K562 (cell line): Measurements from ENCODE around the gene MRPS33. TPM values are rescaled to one million over a fixed set of nuclear protein-coding genes. Genes with fewer than 3 reads are reported as not detected.

Experiments used
- ATAC-seq: fragments of 200-7000 bp; cut with Tn5 transposase; 3 replicates; pipeline ENCODE4 v1.9.1; 2020; ENCODE audit warnings: moderate library complexity
- BruUV-seq: library from RNA; stranded (reverse); fragments of 400-500 nt; replicated peaks from 2 replicates; lab custom pipeline; 2021; lab: Mats Ljungman, UMichigan
- CTCF ChIA-PET: fragments of 300-600 bp; formaldehyde crosslinking; extraction: SDS; loops from one replicate; lab custom pipeline; 2021; ENCODE audit warnings: low intra/inter-chr PET ratio; lab: Yijun Ruan, JAX
- POLR2A ChIA-PET: fragments of 300-600, 350-650 bp; sonication (Branson Sonifier 250); formaldehyde crosslinking; extraction: SDS; loops from one replicate; lab custom pipeline; 2021; ENCODE audit warnings: antibody characterized with exemption, inconsistent platforms; lab: Yijun Ruan, JAX
- DNase-seq, 4 experiments: peaks; one replicate each; pipeline versions ENCODE4 v3.0.0 to v3.0.0-alpha.2; 2011 to 2018; ENCODE audit warnings: low spot score in 3 of 4, mixed read lengths in 3 of 4; ENCODE audit errors: extremely low read depth in 1 of 4
- FAIRE-seq: peaks from 2 replicates; lab custom pipeline; 2011; peaks lifted over from hg19 to GRCh38; lab: Jason Lieb, UNC
- H2AFZ ChIP-seq: 2 replicates; pipeline ENCODE4 v1.6.0; 2011; ENCODE audit warnings: low read depth, low read length, control low read depth, inconsistent platforms
- H3K27ac ChIP-seq: fragments of 200-600 bp; 3 replicates; pipeline ENCODE4 v1.8.0; 2011; ENCODE audit warnings: low read depth, mild to moderate bottlenecking, control low read depth, inconsistent platforms, low read length, moderate library complexity, mixed read lengths; ENCODE audit errors: extremely low read depth
- H3K27me3 ChIP-seq, 2 experiments: fragments of 300-600 bp in 1 of 2; 2 replicates in 1 of 2; 3 replicates in 1 of 2; pipeline versions ENCODE4 v1.6.0 to v1.8.0; 2011; ENCODE audit warnings: inconsistent platforms in 2 of 2, low read length in 2 of 2, mild to moderate bottlenecking in 1 of 2, mixed read lengths in 1 of 2, moderate library complexity in 1 of 2; ENCODE audit not compliant: control insufficient read depth in 2 of 2, insufficient read depth in 2 of 2
- H3K36me3 ChIP-seq: fragments of 300-600 bp; 3 replicates; pipeline ENCODE4 v1.8.0; 2011; ENCODE audit warnings: mild to moderate bottlenecking, low read length, inconsistent platforms; ENCODE audit not compliant: control insufficient read depth, insufficient read depth
- H3K4me1 ChIP-seq, 2 experiments: fragments of 200-600 bp in 1 of 2; replicated peaks in 1 of 2; 2 replicates in 1 of 2; 3 replicates in 1 of 2; pipeline versions ENCODE4 v1.5.1 to v1.8.0; 2011; ENCODE audit warnings: inconsistent platforms in 2 of 2, low read length in 2 of 2, mild to moderate bottlenecking in 1 of 2, mixed read lengths in 1 of 2, moderate library complexity in 1 of 2; ENCODE audit not compliant: control insufficient read depth in 2 of 2, insufficient read depth in 2 of 2
- H3K4me2 ChIP-seq: 2 replicates; pipeline ENCODE4 v1.6.1; 2011; ENCODE audit warnings: low read length, control low read depth, inconsistent platforms, mixed read lengths; ENCODE audit not compliant: insufficient read depth
- H3K4me3 ChIP-seq: fragments of 200-600 bp; sonication (generic), shearing (Covaris generic); 2 replicates; pipeline ENCODE4 v1.5.1; 2016; ENCODE audit warnings: control low read depth, inconsistent platforms
- H3K79me2 ChIP-seq: fragments of 200-600 bp; 3 replicates; pipeline ENCODE4 v1.8.0; 2011; ENCODE audit warnings: low read length, inconsistent platforms; ENCODE audit not compliant: control insufficient read depth, insufficient read depth
- H3K9ac ChIP-seq, 2 experiments: 2 replicates each; pipeline versions ENCODE4 v1.6.0 to v1.6.1; 2011; ENCODE audit warnings: low read depth in 2 of 2, low read length in 2 of 2, control low read depth in 1 of 2, inconsistent platforms in 1 of 2, mild to moderate bottlenecking in 1 of 2, mixed read lengths in 1 of 2; ENCODE audit not compliant: insufficient read depth in 1 of 2
- H3K9me1 ChIP-seq: one replicate; pipeline ENCODE4 v1.6.0; 2011; ENCODE audit warnings: inconsistent platforms, mild to moderate bottlenecking, low read length, moderate library complexity; ENCODE audit not compliant: control insufficient read depth, insufficient read depth
- H3K9me3 ChIP-seq: replicated peaks from 2 replicates; pipeline ENCODE4 v1.5.1; 2011; ENCODE audit warnings: low read depth, low read length, inconsistent platforms; ENCODE audit not compliant: control insufficient read depth, insufficient read depth
- H4K20me1 ChIP-seq: replicated peaks from 2 replicates; pipeline ENCODE4 v1.6.1; 2011; ENCODE audit warnings: low read length, inconsistent platforms, mixed read lengths; ENCODE audit not compliant: control insufficient read depth, insufficient read depth
- BRD9 ChIP-seq: fragments of 450-650 bp; IDR thresholded peaks from 2 replicates; pipeline ENCODE4 v1.6.1; 2018; ENCODE audit warnings: low read depth; ENCODE audit not compliant: partially characterized antibody
- FUS ChIP-seq: fragments of 200-400 bp; formaldehyde crosslinking; optimal IDR thresholded peaks from 2 replicates; pipeline ENCODE3; 2017; ENCODE audit warnings: low read depth, low read length
- HEY1 ChIP-seq: fragments of 250-450 bp; sonication (Bioruptor Pico); IDR thresholded peaks from 2 replicates; pipeline ENCODE4 v1.5.0; 2020; ENCODE audit warnings: mild to moderate bottlenecking, moderate library complexity, borderline replicate concordance
- PURB ChIP-seq: sonication (generic); formaldehyde crosslinking; IDR thresholded peaks from 2 replicates; pipeline ENCODE4 v1.9.0; 2021; ENCODE audit warnings: low read depth, mild to moderate bottlenecking, missing genetic modification reagents
- ZNF444 ChIP-seq: fragments of 250-450 bp; sonication (Bioruptor Pico); IDR thresholded peaks from 2 replicates; pipeline ENCODE4 v1.4.0; 2020; ENCODE audit warnings: mild to moderate bottlenecking, moderate library complexity
- ZSCAN32 ChIP-seq: fragments of 450-650 bp; formaldehyde crosslinking; IDR thresholded peaks from 2 replicates; pipeline ENCODE4 v1.4.0; 2020; ENCODE audit warnings: mild to moderate bottlenecking, moderate library complexity
- WGBS: fragments of 100-300 bp; shearing (Covaris generic); methylation state at CpG from one replicate; pipeline ENCODE4 v1.1.6; 2016; ENCODE audit warnings: low coverage, mixed read lengths; ENCODE audit not compliant: insufficient coverage; ENCODE audit errors: missing lambda C conversion rate; 5-methylcytosine and 5-hydroxymethylcytosine counted together
- in situ Hi-C: fragments of 300-500 bp; cut with MboI; formaldehyde crosslinking; loops from 4 replicates; pipeline ENCODE4 v1.15.0; 2018; ENCODE audit warnings: inconsistent platforms, mixed read lengths
- intact Hi-C: fragments of 100-400 bp; cut with micrococcal nuclease; formaldehyde crosslinking; loops from 2 replicates; pipeline ENCODE4 v1.14.2; 2022
- polyA plus RNA-seq, 8 experiments: library from polyadenylated mRNA; depleted of rRNA in 4 of 8; stranded (reverse) in 5 of 8; unstranded in 3 of 8; fragments of >200 nt; fragmentation: Nextera tagmentation in 2 of 8; fragmentation: Illumina TruSeq in 1 of 8; extraction: Ambion mirVana in 2 of 8; extraction: Trizol in 1 of 8; gene quantifications; 2 replicates each; pipeline versions ENCODE4 v1.2.1 to v1.2.3, GENCODE V29; 2011 to 2014; ENCODE audit warnings: inconsistent platforms in 1 of 8, missing spikeins in 1 of 8
- total RNA-seq, 7 experiments: library from RNA; depleted of rRNA in 6 of 7; stranded (reverse); fragments of >200 nt in 6 of 7; fragmentation: Illumina TruSeq in 2 of 7; extraction: Trizol in 2 of 7; gene quantifications; 2 replicates each; pipeline versions ENCODE4 v1.2.1 to v1.2.3, GENCODE V29; 2011 to 2021; ENCODE audit warnings: low replicate concordance in 1 of 7
- TF ChIP-seq, protein P1 (sequence below), 2 experiments: fragments of 450-650 bp in 1 of 2; sonication (generic) in 1 of 2; formaldehyde crosslinking in 1 of 2; IDR thresholded peaks in 1 of 2; conservative IDR thresholded peaks in 1 of 2; 2 replicates each; pipeline versions ENCODE4 v1.6.1 to v1.8.1; 2016 to 2023; ENCODE audit warnings: mild to moderate bottlenecking in 2 of 2, moderate library complexity in 2 of 2, inconsistent platforms in 1 of 2, missing genetic modification reagents in 1 of 2
- TF ChIP-seq, protein P2 (sequence below), 2 experiments: fragments of 250-450 bp in 1 of 2; fragments of 450-650 bp in 1 of 2; sonication (Bioruptor Pico) in 1 of 2; IDR thresholded peaks; 2 replicates each; pipeline versions ENCODE4 v1.6.1 to v1.8.0; 2016 to 2021; ENCODE audit warnings: mild to moderate bottlenecking in 2 of 2, moderate library complexity in 2 of 2, missing compliant biosample characterization in 1 of 2, missing genetic modification characterization in 1 of 2
- TF ChIP-seq, protein P3 (sequence below): fragments of 450-650 bp; IDR thresholded peaks from 2 replicates; pipeline ENCODE4 v1.6.1; 2016

The MRPS33 gene
- total and polyA plus RNA-seq, 9 of the 15 experiments (the other 6 are each of a cell fraction or from before 2014, with no cell fraction given) = 81.1 to 442 (median 149) TPM

DNA sequence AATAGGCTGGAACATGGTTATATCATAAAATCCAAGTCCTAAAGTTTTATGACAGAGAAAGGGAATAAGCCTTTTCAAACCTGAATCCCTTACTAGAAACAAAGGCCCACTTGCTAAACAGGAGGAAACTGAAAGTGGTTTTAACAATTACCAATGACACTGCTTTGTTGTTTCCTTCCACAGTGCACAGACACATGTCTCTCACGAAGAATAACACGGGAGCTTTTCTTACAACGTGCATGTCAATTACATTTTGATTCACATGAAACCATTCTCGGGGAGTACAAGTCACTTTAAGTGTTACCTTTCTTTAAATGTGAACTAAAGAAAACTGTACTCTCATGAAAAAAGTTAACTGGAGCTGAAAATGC, 1.4 kb downstream of the MRPS33 start:
- DNase-seq (no peak), FAIRE-seq (no peak), ATAC-seq (no peak)
- H3K27me3 ChIP-seq = peaks cover 0 to 1% of the 10 kb centered on the region in 2 experiments; a peak in 1 of 5 replicates
- H3K36me3 ChIP-seq = peaks cover 26% of the 10 kb centered on the region; the same call in 2 of the 3 replicates
- in situ Hi-C loops = loop anchor here (5.0 kb wide), 1 partner anchor 201 kb away; no protein-coding TSS in a partner anchor
- no peak overlapping the region for H3K27ac ChIP-seq
- H3K9me1 ChIP-seq = no peaks in the 10 kb centered on the region
- BruUV-seq = no TSS peak
- H3K4me3 ChIP-seq = peak overlapping the region; percentile 53
- TF ChIP-seq PURB (CRISPR knock-in tag) = no peak
- TF ChIP-seq FUS = peak; percentile 15
- H3K4me1 ChIP-seq = peaks cover 8 to 21% of the 10 kb centered on the region in 2 experiments; a peak in 2 of 5 replicates
- 63% methylated on average over 4 of the region's 4 CpGs for WGBS
- H3K9me3 ChIP-seq = peaks cover 5% of the 10 kb centered on the region
- ChIA-PET POLR2A (interaction anchor here (0.6 kb wide), 1 partner anchor 512 kb away, joined by 4 read pairs; no protein-coding TSS in a partner anchor), CTCF (interaction anchor here (0.6 to 2.0 kb wide), 3 partner anchors 202 to 495 kb away, joined by 3 to 22 read pairs (median 6); no protein-coding TSS in a partner anchor)
- no peak overlapping the region for H2AFZ ChIP-seq
- intact Hi-C loops = loop anchor here (2.0 to 5.0 kb wide), 4 partner anchors 91 to 536 kb away; partner anchors contain the start of genes BRAF, MKRN1 and NDUFB2
- H3K79me2 ChIP-seq = peaks cover 31% of the 10 kb centered on the region
- H3K4me2 ChIP-seq = 0 out of 2 replicates have a peak overlapping the region, but pooled peaks have one; percentile 98
- no peaks in the 10 kb centered on the region for H4K20me1 ChIP-seq
- H3K9ac ChIP-seq = peak overlapping the region in 1 of 2 experiments; percentile 82; a peak in 1 of 4 replicates

DNA sequence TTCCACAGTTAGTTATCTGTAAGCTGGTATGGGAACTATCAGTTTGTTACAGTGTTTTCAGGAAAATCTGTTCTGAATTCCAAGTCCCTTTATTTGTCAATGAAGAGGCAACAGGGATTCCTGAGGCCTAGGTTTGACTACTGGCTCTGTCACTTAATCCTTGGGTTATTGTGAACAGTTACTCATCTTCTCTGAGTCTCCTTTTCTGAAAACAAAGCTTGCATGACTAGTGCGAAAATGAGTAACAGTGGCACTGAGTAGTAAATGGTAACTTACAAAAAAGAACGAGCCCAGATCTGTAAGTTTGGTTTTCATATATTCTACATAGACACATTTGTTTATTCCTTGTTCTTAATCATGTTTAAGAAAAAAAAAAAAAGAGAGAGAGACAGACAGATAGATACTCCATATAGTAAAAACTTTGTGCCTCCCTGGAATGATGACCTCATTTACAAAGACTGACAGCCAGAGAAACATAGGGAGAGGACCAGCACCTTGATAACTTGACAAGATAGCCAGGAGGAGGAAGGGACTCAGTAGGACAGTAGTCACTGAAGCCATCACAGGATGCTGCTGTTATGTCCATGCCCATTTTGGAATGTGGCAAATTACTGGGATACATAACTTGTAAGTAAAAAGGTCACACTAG, 1.9 kb downstream of the MRPS33 start:
- no TSS peak for BruUV-seq
- CTCF ChIA-PET = interaction anchor here (0.6 to 2.0 kb wide), 6 partner anchors 202 to 666 kb away, joined by 3 to 22 read pairs (median 3); no protein-coding TSS in a partner anchor
- Histone ChIP-seq H3K4me1 (peaks cover 8 to 21% of the 10 kb centered on the region in 2 experiments; a peak in 2 of 5 replicates), H3K27me3 (no peaks in the 10 kb centered on the region), H4K20me1 (no peaks in the 10 kb centered on the region), H3K9me1 (no peaks in the 10 kb centered on the region), H3K4me2 (0 out of 2 replicates have a peak overlapping the region, but pooled peaks have one; percentile 98), H3K9me3 (peaks cover 5% of the 10 kb centered on the region), H3K4me3 (no peak overlapping the region), H3K9ac (no peak overlapping the region), H3K79me2 (peaks cover 31% of the 10 kb centered on the region), H2AFZ (no peak overlapping the region), H3K36me3 (peaks cover 31% of the 10 kb centered on the region; the same call in 2 of the 3 replicates), H3K27ac (no peak overlapping the region)
- in situ Hi-C loops = loop anchor here (5.0 kb wide), 1 partner anchor 201 kb away; no protein-coding TSS in a partner anchor
- 55% methylated on average over 2 of the region's 2 CpGs for whole genome bisulfite sequencing
- FAIRE-seq (no peak), DNase-seq (peak in 3 of 4 experiments; percentile 30 to 55 (median 50)), ATAC-seq (no peak)
- intact Hi-C loops = loop anchor here (1.0 to 5.0 kb wide), 6 partner anchors 91 to 536 kb away; partner anchors contain the start of genes BRAF, MKRN1 and NDUFB2
- POLR2A ChIA-PET = no interaction called here
- TF ChIP-seq ZNF444 (CRISPR knock-in tag) (no peak), BRD9 (no peak), ZSCAN32 (no peak), FUS (no peak), HEY1 (no peak)
- TF ChIP-seq, protein P1, sequence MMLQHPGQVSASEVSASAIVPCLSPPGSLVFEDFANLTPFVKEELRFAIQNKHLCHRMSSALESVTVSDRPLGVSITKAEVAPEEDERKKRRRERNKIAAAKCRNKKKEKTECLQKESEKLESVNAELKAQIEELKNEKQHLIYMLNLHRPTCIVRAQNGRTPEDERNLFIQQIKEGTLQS (IDR thresholded peaks at IDR 0.05) = peak; percentile 69
- TF ChIP-seq, protein P1 (CRISPR knock-in tag; conservative IDR thresholded peaks at IDR 0.05) = no peak
- TF ChIP-seq, protein P2, sequence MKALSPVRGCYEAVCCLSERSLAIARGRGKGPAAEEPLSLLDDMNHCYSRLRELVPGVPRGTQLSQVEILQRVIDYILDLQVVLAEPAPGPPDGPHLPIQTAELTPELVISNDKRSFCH (CRISPR knock-in tag; IDR thresholded peaks at IDR 0.05) = no peak
- TF ChIP-seq, protein P2 (tag; IDR thresholded peaks at IDR 0.05) = no peak
- TF ChIP-seq, protein P3, sequence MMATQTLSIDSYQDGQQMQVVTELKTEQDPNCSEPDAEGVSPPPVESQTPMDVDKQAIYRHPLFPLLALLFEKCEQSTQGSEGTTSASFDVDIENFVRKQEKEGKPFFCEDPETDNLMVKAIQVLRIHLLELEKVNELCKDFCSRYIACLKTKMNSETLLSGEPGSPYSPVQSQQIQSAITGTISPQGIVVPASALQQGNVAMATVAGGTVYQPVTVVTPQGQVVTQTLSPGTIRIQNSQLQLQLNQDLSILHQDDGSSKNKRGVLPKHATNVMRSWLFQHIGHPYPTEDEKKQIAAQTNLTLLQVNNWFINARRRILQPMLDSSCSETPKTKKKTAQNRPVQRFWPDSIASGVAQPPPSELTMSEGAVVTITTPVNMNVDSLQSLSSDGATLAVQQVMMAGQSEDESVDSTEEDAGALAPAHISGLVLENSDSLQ = peak; percentile 77
